Sigmoid colon (tissue), 4 donors: ENCODE results near the gene CNTN5.

ENCODE experiments used
- POLR2A ChIP-seq, 2 donors: fragments of 450-650 bp; IDR thresholded peaks; one replicate each; pipeline ENCODE4 v1.6.1; 2016; ENCODE audit warnings: antibody characterized with exemption in 2 of 2, mild to moderate bottlenecking in 2 of 2, moderate library complexity in 2 of 2
- POLR2AphosphoS5 ChIP-seq, 4 donors: sonication (generic); formaldehyde crosslinking; IDR thresholded peaks; one replicate each; pipeline ENCODE4 v1.6.1; 2017; ENCODE audit warnings: antibody characterized with exemption in 4 of 4
- TF ChIP-seq, protein P1 (sequence below), 4 experiments: fragments of 450-650 bp in 3 of 4; fragments of 200-600 bp in 1 of 4; IDR thresholded peaks; one replicate each; pipeline ENCODE4 v1.5.1; 2016 to 2019; ENCODE audit warnings: antibody characterized with exemption in 4 of 4, mild to moderate bottlenecking in 3 of 4, moderate library complexity in 2 of 4

DNA sequence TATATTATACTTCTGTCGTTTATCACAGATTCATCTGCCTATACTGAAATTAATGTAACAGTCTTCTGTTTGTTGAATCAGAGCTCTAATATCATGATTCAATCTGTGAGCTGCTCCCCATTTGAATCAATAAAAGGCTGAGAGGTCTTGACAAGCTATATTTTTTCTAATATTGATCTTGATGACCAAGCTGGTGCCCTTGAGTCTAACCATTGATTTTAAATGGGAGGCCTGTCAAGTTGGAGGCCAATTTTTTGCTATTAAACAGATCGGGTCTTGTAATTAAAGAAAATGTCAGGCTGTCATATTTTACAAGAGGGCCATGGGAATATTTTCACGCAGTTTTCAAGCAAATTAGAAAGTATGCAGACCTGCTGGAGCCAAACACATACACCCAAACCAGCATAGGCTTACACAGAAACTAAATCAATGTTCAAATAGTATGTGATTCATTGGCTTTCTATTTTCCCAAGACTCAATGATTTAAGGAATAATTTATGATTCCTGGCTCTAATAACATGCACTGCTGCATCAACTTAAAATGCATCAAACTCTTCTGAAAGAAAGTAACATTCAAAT lies 286.9 kb downstream of the CNTN5 start:
- TF ChIP-seq, protein P1, sequence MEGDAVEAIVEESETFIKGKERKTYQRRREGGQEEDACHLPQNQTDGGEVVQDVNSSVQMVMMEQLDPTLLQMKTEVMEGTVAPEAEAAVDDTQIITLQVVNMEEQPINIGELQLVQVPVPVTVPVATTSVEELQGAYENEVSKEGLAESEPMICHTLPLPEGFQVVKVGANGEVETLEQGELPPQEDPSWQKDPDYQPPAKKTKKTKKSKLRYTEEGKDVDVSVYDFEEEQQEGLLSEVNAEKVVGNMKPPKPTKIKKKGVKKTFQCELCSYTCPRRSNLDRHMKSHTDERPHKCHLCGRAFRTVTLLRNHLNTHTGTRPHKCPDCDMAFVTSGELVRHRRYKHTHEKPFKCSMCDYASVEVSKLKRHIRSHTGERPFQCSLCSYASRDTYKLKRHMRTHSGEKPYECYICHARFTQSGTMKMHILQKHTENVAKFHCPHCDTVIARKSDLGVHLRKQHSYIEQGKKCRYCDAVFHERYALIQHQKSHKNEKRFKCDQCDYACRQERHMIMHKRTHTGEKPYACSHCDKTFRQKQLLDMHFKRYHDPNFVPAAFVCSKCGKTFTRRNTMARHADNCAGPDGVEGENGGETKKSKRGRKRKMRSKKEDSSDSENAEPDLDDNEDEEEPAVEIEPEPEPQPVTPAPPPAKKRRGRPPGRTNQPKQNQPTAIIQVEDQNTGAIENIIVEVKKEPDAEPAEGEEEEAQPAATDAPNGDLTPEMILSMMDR (IDR thresholded peaks at IDR 0.05) = no peak
- TF ChIP-seq POLR2A (IDR thresholded peaks at IDR 0.05) = no peak
- TF ChIP-seq POLR2AphosphoS5 (IDR thresholded peaks at IDR 0.05) = no peak
